HL-60 (cell line): ENCODE results near the gene SMG5.

Source experiments
- CTCF ChIP-seq: IDR thresholded peaks from one replicate; pipeline ENCODE4 v1.5.1; 2011; ENCODE audit warnings: low read length, control low read depth, inconsistent platforms; ENCODE audit not compliant: insufficient read depth
- GABPA ChIP-seq: IDR thresholded peaks from 2 replicates; pipeline ENCODE4 v1.6.1; 2012; ENCODE audit warnings: low read depth
- POLR2AphosphoS5 ChIP-seq: IDR thresholded peaks from 2 replicates; pipeline ENCODE4 v1.6.1; 2012; ENCODE audit warnings: low read depth
- REST ChIP-seq: IDR thresholded peaks from 2 replicates; pipeline ENCODE4 v1.6.1; 2012; ENCODE audit warnings: low read depth; ENCODE audit not compliant: insufficient replicate concordance
- SPI1 ChIP-seq: IDR thresholded peaks from 2 replicates; pipeline ENCODE4 v1.6.1; 2012; ENCODE audit warnings: low read depth, mild to moderate bottlenecking, borderline replicate concordance

GRCh38 chr1:156298852-156299357, 16.3 kb upstream of the SMG5 start, which contains the start of gene VHLL:
- no peak for TF ChIP-seq CTCF
- TF ChIP-seq POLR2AphosphoS5, result no peak
- no peak for TF ChIP-seq REST
- TF ChIP-seq SPI1, result no peak
- no peak for TF ChIP-seq GABPA
